RPMI7951 (cell line): ENCODE data around the gene PRAC2. TPM values are rescaled to one million over a fixed set of nuclear protein-coding genes. Genes with fewer than 3 reads are reported as not detected.

ENCODE experiments used
- DNase-seq: peaks from one replicate; pipeline ENCODE4 v3.0.0-alpha.2; 2012; ENCODE audit warnings: low read depth
- total RNA-seq: library from RNA; depleted of rRNA; stranded (reverse); fragments of >200 nt; shearing (Covaris generic); gene quantifications from 2 replicates; pipeline ENCODE4 v1.2.3, GENCODE V29; 2014

PRAC2 gene
- total RNA-seq, 1 experiment from 2014 or later, result 2.4 TPM

DNA sequence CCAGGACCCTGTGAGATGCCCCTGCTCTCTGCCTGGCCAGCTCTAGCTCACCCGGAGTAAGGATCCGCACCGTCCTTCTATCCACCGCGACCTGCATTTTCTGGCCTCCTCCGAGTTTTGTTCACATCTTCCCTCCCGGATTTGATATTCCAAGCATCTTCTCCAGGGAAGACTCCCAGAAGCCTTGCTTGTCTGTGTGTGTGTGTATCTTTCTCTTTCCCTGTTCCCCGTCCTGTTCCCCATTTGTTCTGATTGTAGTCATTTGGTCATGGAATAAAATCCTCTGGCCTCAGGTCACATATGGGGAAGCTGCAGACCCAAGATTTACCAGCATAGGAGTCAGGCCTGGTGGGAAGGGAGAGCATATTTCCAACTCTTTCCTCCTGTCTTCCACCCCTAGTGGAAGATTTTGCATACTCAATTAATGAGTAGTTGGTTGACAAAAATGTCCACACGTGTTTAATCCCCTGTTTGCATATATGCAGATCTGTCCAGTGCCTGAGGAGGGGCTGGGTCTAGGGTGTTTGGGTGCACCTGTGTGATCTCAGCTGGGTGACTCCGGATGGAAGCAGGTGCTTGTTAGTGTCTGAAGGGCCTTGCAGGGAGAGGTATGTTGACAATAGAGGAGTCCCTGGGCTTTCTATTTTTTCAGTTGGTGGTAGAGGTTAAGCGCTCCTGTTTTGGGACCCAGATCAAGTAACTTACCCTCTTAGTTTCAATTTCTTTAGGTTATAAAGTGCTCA is 2.5 kb upstream of the PRAC2 start:
- no peak for DNase-seq

DNA sequence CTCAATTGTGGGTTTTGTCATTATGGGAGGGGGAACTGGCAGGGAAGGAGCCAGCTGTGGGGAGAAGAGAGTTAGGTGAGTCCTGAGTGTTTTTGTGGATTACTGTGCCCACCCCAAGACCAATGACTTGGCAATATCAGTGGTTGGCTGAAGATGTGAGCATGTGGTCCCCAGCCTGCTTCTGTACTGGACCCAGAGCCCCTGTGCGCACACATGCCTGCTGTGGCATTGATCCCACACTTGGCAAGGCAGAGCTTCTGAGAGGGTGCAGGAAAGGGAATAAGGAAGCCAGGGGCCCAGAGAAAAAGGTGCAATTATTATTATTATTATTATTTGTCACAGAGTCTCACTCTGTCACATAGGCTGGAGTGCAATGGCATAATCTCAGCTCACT is 2.0 kb upstream of the PRAC2 start:
- DNase-seq, result no peak

DNA sequence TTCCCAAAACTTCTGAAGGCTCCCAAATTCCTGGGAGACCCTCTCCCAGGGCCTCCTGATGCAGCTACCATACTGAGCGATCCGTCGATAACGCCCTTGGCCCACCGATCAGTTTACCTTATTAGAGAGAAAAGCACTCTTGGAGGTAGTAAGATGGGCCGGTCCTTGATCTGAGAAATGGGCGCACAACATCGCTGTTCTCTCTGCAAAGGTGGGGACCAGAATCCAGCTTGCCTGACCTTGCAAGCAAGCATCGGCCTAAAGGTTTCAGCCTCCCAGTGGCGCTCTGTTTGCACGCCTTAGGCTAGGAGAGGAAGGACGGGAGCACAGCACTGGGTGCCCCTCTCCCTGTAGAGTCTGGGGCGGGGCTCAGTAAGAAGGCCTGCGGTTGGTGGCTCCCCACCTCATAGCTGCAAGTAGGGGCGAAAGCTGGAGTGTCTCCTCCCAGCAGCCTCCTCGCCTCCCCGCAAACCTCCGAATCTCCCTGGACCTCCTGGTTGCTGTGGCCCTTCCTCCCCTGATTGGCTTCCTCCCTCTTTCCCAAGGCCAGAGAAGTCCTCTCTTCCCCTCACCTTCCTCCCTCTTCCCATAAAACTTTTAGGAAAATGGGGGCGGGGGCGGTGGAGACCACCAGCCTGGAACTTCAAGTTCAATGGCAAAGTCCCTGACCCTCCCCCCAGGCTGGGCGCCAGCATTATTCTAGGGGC is 631 bp upstream of the PRAC2 start, which contains the start of gene PRAC1:
Gene PRAC1 (minus strand): TSS at position 318 of the 707 bp plus-strand sequence. CDS start 126 bp downstream, at position 192.
- DNase-seq, result no peak

DNA sequence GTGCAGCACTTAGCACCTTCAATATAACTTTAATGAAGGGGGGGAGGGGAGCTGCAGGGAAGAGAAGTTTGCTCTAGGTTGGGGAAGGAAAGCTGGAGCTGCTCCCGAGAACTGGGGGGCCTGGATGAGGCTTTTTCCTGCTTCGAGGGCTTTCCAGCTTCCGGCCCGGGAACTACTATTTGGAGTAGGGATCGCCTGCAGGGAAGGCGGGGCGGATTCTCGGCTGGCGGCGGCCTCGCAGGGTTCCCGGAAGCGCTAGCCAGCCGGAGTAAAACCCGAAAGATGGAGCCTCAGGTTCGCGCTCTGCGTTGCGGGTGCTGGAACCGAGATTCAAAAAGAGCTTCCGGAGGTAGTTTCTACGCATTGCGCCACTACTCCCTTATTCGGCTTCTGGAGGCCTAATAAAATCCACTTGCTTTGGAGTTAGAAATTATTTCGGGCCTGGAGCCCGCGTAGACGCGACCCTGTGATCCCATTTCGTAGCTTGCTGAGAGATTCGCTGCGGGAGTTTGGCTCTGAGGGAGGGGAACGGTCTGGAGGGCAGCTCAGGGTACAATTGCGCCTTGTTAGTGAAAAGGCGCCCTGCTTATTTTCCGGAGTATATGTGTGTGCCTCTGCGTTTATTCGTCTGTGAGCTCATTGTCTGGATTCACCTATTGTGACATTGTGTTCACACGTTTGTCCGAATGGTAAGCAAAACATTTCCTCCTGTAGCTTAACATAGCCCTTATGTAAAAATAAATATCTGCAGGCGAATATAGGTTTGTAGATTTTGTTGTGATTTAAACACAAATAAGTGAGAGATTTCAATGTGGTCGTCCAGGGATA is 652 bp downstream of the PRAC2 start:
- peak; percentile 63 for DNase-seq

- peak; percentile 69 for DNase-seq
Observed at GRCh38 chr17:48724251-48725003, 1.4 kb downstream of the PRAC2 start.

DNA sequence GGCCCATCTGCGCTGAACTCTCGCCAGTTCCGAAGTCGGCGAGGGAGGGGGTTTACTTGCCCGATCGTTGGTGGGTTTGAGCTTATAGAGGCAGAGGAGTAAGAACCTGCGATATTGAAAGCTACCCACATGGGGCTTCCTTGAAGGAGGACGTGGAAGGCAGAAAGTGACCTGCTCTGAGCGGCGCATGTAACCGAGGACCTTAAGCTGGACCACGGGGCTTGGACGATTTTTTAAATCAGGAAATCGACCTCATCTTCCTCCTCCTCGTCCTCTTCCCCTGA is 2.0 kb downstream of the PRAC2 start:
- DNase-seq, result no peak

DNA sequence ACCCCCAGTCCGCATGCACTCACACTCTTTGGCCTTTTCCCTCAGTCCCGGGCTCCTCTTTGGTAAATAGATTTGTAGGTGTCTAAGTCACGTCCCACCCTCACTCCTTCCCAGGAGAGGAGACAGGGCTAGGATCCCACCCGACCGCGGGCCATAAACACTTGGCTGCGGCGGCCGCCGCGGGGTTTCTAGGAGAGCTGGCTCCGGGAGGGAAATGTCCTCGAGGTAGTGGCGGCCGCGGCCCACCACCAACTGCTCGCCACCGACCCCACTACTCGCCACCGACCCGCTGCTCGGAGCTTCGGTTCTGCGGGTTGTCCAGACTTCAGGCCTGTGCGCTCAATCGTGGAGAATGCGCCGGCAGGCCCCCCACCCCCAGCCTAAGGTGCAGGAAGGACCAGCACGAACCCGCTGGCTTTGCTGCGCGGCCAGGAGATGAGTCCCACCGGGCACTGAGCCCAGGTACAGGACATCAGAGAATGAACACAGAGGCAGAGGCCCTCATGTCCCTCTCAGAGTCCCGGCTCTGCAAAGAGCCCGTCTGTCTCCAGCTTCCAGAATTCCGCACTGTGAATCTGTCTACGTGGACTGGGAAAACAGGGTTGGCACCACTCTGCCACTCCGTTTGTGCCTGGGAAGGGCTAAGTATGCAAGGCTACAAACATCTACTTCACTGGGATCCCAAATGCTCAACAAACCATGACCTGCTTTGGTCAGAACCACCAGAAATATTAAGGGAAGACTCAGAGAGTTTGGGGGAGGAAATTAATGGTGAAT is 2.5 kb downstream of the PRAC2 start:
- DNase-seq, result no peak

- no peak for DNase-seq
Observed at GRCh38 chr17:48726114-48726915, 3.3 kb downstream of the PRAC2 start.

- DNase-seq, result no peak
Observed at GRCh38 chr17:48726916-48727286, 3.9 kb downstream of the PRAC2 start.

DNA sequence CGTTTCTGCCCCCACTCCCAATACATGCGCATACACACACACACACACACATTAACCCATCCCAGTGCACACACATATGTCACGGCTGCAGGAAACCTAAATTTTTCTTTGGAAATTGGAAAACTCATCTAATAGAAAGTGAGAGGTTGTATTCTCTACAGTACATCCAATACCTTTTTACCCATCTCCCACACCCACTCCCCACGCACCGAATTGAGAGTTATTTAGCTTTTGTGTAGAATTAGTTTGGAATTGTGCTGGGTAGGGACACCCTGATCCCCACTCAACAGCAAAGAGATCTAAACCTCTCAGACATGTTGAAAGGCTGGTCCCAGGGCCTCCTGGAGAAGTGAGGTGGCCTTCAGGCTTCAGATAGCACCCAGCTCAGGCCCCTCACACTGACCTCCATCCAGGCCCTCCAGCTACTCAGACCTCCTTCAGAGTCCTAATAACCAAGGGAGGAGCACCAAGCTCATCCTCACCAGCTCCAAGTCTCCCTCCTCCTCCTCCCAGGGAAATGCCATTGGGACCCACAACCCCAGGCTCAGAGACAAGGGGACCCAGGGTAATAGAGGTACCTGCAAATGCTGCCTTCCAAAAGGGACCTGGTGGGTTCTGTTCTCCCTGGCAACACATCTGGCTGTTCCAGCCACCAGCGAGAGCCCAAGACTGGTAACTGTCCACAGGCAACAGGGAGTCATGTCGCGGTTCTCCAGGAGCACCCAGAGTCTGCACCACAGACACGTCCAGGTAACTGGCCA is 4.6 kb downstream of the PRAC2 start:
- DNase-seq, result no peak

DNA sequence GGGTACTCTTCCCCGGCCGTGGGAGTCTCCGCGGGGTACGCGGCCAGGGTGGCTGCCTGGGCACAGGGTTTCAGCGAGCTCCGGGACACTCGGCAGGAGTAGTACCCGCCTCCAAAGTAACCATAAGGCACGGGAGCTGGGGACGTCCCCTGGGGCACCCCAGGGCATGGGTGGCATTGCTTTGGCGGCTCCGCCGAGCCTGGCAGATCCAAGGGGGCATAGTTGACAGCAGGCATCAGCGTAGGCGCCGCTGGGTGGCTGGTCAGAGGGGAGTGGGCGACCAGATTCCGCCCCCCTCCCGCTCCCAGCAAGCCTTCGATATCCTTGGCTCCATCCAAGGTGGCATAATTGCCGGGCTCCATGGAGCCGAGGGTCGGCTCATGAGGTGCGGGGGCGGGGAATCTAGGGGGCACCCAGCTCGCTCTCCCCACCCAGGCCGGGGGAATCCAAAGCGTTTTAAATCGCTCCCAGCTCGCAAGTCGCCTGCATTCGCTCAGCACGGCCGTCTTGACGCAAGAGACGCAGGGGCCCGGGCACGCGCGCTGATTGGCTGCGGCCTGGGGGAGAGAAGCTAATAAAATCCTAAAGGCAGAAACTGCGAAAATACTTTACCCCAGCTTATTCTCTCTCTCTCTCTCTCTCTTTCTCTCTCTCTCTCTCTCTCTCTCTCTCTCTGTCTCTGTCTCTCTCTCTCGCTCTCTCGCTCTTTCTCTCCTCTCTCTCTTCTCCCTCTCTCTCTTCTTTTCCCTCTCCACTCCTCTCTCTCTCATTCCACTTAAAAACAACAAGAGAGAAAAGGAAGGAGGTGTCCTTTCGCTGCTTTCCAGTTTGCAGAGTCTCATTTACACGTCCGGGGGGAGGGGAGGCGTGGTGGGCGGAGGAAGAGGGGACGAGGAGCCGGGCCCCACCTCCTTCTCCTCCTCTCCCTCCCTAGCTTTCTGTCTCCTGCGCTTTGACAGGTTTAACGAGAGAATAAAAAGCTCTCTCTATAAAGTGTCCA is 5.5 kb downstream of the PRAC2 start, which contains the start of gene HOXB13:
Gene HOXB13 (minus strand): TSS at position 519 of the 1,000 bp plus-strand sequence. CDS start 157 bp downstream, at position 362.
- DNase-seq, result peak; percentile 83

GRCh38 chr17:48729335-48730239 is 6.6 kb downstream of the PRAC2 start:
- peak; percentile 39 for DNase-seq

DNA sequence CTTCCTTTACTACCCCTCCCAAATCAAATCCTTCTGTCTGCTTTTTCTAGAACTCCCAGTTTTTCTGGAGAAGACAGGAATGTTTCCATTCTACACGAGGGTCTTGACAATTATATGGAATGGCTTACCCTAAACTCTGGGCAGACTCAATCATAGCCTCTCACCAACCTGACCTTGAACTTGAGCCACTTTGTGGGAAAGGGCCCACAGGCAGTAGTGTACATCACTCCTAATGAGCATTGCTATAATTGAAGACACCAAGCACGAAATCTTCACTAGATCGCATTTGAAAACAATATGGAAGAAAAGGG is 7.2 kb downstream of the PRAC2 start:
- DNase-seq, result no peak

DNA sequence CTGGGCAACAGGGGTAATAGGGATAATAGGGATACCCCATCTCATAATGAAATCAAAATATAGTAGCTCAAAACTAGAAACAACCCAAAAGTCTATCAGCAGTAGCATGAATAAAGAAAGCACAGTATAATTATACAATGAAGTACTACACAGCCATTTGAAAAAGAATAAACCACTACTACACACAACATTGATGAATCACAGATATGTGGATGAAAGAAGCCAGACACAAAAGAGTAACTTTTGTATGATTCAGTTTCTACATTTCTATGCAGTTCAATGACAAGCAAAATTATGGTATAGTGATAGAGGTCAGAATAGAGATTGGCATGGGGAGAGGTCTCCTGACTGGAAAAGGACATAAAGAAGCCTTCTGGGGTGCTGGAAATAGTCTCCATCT is 8.4 kb downstream of the PRAC2 start:
- no peak for DNase-seq

DNA sequence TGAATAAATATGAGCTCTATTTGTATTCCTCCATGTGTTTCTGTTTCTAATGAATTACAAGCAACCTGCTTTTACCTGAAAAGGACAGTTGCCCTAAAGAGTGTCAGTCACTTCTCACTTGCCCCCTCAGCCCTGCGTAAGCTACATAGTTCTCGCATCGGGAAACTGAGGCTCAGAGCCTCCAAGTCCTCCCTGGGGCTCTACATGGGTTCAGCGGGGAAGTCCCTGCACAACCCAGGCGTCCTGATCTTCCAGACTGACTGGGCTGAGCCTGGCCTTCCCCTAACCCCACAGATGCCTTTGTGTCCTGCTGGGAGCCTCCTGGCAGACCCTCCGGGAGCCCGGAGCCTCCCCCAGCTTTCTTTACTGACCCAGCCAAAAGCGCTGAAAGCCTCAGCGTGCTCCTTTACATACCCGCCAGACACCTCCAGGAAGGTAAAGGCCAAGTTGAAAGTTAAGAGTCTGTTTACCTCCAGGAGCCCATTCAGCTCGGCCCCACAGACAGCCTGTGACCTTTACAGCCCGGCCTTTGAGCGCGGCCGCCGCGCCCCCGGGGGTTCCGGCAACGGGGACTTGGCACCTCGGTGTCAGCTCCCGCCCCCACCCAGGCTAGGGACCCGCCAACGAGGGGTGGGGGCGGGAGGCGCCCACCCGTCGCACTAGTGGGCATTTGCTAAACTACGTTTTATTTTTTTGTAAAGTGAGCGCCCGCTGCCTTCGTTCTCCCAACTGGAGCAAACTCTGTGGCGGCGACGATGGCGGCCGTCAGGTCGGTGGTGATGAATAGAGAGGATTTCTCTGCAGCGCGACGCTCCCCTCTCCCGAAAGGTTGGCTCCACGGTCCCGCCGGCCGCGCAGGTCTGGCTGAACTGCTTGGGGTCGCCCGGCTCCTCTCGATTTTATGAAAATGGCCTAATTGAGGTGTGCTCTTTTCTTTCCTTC is 10.0 kb downstream of the PRAC2 start:
- DNase-seq, result no peak
